ENCODE measurements around the gene TXNDC8. TPM values are rescaled to one million over a fixed set of nuclear protein-coding genes. Genes with fewer than 3 reads are reported as not detected.

TXNDC8 gene
- total RNA-seq, 1 experiment from 2014 or later = not detected

- no peak for TF ChIP-seq ZNF423 (CRISPR knock-in tag; IDR thresholded peaks at IDR 0.05)
- no peak for TF ChIP-seq SP1 (CRISPR knock-in tag; conservative IDR thresholded peaks at IDR 0.05)
- TF ChIP-seq ATF6 (CRISPR knock-in tag; IDR thresholded peaks at IDR 0.05) = no peak
- TF ChIP-seq FOXJ3 (CRISPR knock-in tag; IDR thresholded peaks at IDR 0.05; ENCODE audit: borderline replicate concordance) = no peak
- no peak for TF ChIP-seq E2F4 (CRISPR knock-in tag; IDR thresholded peaks at IDR 0.05; ENCODE audit: borderline replicate concordance, low read depth)
Measured at GRCh38 chr9:110283751-110284150, 53.9 kb downstream of the TXNDC8 start (continued).

- Mint-ChIP-seq H3K27me3 (ENCODE audit: low read depth) (no peaks in the 10 kb centered on the region; the same call in 1 of the 2 replicates), H3K9me3 (0 out of 2 replicates have a peak, but pooled peaks cover 4% of the 10 kb centered on the region), H3K36me3 (no peaks in the 10 kb centered on the region), H3K4me1 (peaks cover 4% of the 10 kb centered on the region), H3K27ac (no peak overlapping the region), H3K4me3 (no peak overlapping the region)
- TF ChIP-seq MXD4 (CRISPR knock-in tag; IDR thresholded peaks at IDR 0.05; ENCODE audit: borderline replicate concordance) (no peak), USF1 (CRISPR knock-in tag; IDR thresholded peaks at IDR 0.05) (no peak), RELA (CRISPR knock-in tag; IDR thresholded peaks at IDR 0.05; ENCODE audit: borderline replicate concordance) (no peak), ZNF396 (CRISPR knock-in tag; IDR thresholded peaks at IDR 0.05; ENCODE audit: borderline replicate concordance) (no peak), ZNF263 (CRISPR knock-in tag; IDR thresholded peaks at IDR 0.05; ENCODE audit: low read depth) (no peak), E2F1 (CRISPR knock-in tag; IDR thresholded peaks at IDR 0.05) (no peak)
- no peak for ATAC-seq
- CTCF ChIA-PET = no interaction called here
- DNase-seq (ENCODE audit: low spot score) = no peak
- POLR2A ChIA-PET = no interaction called here
Measured at GRCh38 chr9:110282739-110283081, 55.0 kb downstream of the TXNDC8 start.

- Mint-ChIP-seq H3K27ac (no peak overlapping the region), H3K4me3 (no peak overlapping the region), H3K9me3 (0 out of 2 replicates have a peak, but pooled peaks cover 4% of the 10 kb centered on the region), H3K27me3 (ENCODE audit: low read depth) (no peaks in the 10 kb centered on the region; the same call in 1 of the 2 replicates), H3K4me1 (peaks cover 4% of the 10 kb centered on the region), H3K36me3 (no peaks in the 10 kb centered on the region)
- POLR2A ChIA-PET = no interaction called here
- TF ChIP-seq ELF4 (CRISPR knock-in tag; IDR thresholded peaks at IDR 0.05; ENCODE audit: low read depth) (no peak), GABPB1 (CRISPR knock-in tag; IDR thresholded peaks at IDR 0.05) (peak; percentile 70)
- DNase-seq (ENCODE audit: low spot score) (no peak), ATAC-seq (no peak)
- CTCF ChIA-PET = no interaction called here
Measured at GRCh38 chr9:110282018-110282738, 55.5 kb downstream of the TXNDC8 start.

GRCh38 chr9:110278080-110278707, 59.5 kb downstream of the TXNDC8 start:
- H3K36me3 Mint-ChIP-seq = no peaks in the 10 kb centered on the region
- no peaks in the 10 kb centered on the region for H3K9me3 Mint-ChIP-seq
- no peak overlapping the region for H3K4me3 Mint-ChIP-seq
- no peak overlapping the region for H3K27ac Mint-ChIP-seq
- ChIA-PET CTCF (no interaction called here), POLR2A (no interaction called here)
- H3K27me3 Mint-ChIP-seq (ENCODE audit: low read depth) = no peaks in the 10 kb centered on the region; the same call in 1 of the 2 replicates
- ATAC-seq (no peak), DNase-seq (ENCODE audit: low spot score) (no peak)
- no peaks in the 10 kb centered on the region for H3K4me1 Mint-ChIP-seq
- TF ChIP-seq JUN (CRISPR knock-in tag; IDR thresholded peaks at IDR 0.05) (no peak), ZNF416 (CRISPR knock-in tag; IDR thresholded peaks at IDR 0.05) (no peak), RELA (CRISPR knock-in tag; IDR thresholded peaks at IDR 0.05; ENCODE audit: borderline replicate concordance) (no peak), KAT7 (CRISPR knock-in tag; IDR thresholded peaks at IDR 0.05; ENCODE audit: borderline replicate concordance) (no peak), ZNF138 (CRISPR knock-in tag; conservative IDR thresholded peaks at IDR 0.05) (no peak), JAZF1 (CRISPR knock-in tag; IDR thresholded peaks at IDR 0.05) (no peak), ZBTB21 (CRISPR knock-in tag; IDR thresholded peaks at IDR 0.05; ENCODE audit: borderline replicate concordance) (no peak), E2F1 (CRISPR knock-in tag; IDR thresholded peaks at IDR 0.05) (no peak)
